Suprapubic skin (tissue), 4 donors: ENCODE measurements around the gene OR1E2. TPM values are rescaled to one million over a fixed set of nuclear protein-coding genes. Genes with fewer than 3 reads are reported as not detected.
"Not testable (repeated sequence)": the region's sequence is repeated elsewhere in the genome, so short reads cannot be mapped to it uniquely, and the experiment has no call there.

Experiments used
- DNase-seq, 2 donors: peaks; one replicate each; pipeline ENCODE4 v3.0.0-alpha.2; 2019; ENCODE audit warnings: low spot score in 2 of 2
- H3K27ac ChIP-seq: fragments of 200-600 bp; sonication (generic); one replicate; pipeline ENCODE4 v1.5.1; 2019
- H3K27me3 ChIP-seq: fragments of 200-600 bp; sonication (generic); one replicate; pipeline ENCODE4 v1.5.1; 2019
- H3K36me3 ChIP-seq: fragments of 200-600 bp; sonication (generic); one replicate; pipeline ENCODE4 v1.5.1; 2019
- H3K4me1 ChIP-seq: fragments of 200-600 bp; sonication (generic); one replicate; pipeline ENCODE4 v1.5.1; 2019
- H3K4me3 ChIP-seq: fragments of 200-600 bp; sonication (generic); one replicate; pipeline ENCODE4 v1.5.1; 2019; ENCODE audit warnings: mild to moderate bottlenecking
- H3K9me3 ChIP-seq: fragments of 200-600 bp; sonication (generic); one replicate; pipeline ENCODE4 v1.5.1; 2019
- EP300 ChIP-seq: sonication (generic); formaldehyde crosslinking; IDR thresholded peaks from one replicate; pipeline ENCODE4 v1.6.1; 2017; ENCODE audit warnings: antibody characterized with exemption
- POLR2A ChIP-seq, 2 donors: fragments of 450-650 bp; IDR thresholded peaks; one replicate each; pipeline ENCODE4 v1.6.1; 2017; ENCODE audit warnings: antibody characterized with exemption in 2 of 2, mild to moderate bottlenecking in 2 of 2, moderate library complexity in 2 of 2
- POLR2AphosphoS5 ChIP-seq, 3 donors: sonication (generic); formaldehyde crosslinking; IDR thresholded peaks; one replicate each; pipeline ENCODE4 v1.6.1; 2017; ENCODE audit warnings: antibody characterized with exemption in 3 of 3
- WGBS: methylation state at CpG from one replicate; pipeline ENCODE4 v1.1.5; 2018; 5-methylcytosine and 5-hydroxymethylcytosine counted together
- total RNA-seq, 4 donors: library from RNA; depleted of rRNA; stranded (reverse); fragments of >200 nt; gene quantifications; one replicate each; pipeline ENCODE4 v1.1.0, GENCODE V29; 2016
- TF ChIP-seq, protein P1 (sequence below), 2 donors: fragments of 200-600 bp in 1 of 2; fragments of 450-650 bp in 1 of 2; sonication (generic) in 1 of 2; IDR thresholded peaks; one replicate each; pipeline ENCODE4 v1.5.1; 2016 to 2019; ENCODE audit warnings: antibody characterized with exemption in 2 of 2, mild to moderate bottlenecking in 1 of 2, moderate library complexity in 1 of 2

The OR1E2 gene
- total RNA-seq, 4 donors from 2014 or later = 2.1 TPM; not detected in 3

GRCh38 chr17:3411070-3411469 lies 22.6 kb downstream of the OR1E2 start, which contains the start of gene OR3A3:
Gene OR3A3, plus strand, starts transcription at chr17:3411370.
- H3K9me3 ChIP-seq = peaks cover 5% of the 10 kb centered on the region
- no peaks in the 10 kb centered on the region for H3K36me3 ChIP-seq
- no peak for TF ChIP-seq EP300
- TF ChIP-seq POLR2A (IDR thresholded peaks at IDR 0.05) = no peak
- no peak for TF ChIP-seq POLR2AphosphoS5 (IDR thresholded peaks at IDR 0.05)
- TF ChIP-seq, protein P1, sequence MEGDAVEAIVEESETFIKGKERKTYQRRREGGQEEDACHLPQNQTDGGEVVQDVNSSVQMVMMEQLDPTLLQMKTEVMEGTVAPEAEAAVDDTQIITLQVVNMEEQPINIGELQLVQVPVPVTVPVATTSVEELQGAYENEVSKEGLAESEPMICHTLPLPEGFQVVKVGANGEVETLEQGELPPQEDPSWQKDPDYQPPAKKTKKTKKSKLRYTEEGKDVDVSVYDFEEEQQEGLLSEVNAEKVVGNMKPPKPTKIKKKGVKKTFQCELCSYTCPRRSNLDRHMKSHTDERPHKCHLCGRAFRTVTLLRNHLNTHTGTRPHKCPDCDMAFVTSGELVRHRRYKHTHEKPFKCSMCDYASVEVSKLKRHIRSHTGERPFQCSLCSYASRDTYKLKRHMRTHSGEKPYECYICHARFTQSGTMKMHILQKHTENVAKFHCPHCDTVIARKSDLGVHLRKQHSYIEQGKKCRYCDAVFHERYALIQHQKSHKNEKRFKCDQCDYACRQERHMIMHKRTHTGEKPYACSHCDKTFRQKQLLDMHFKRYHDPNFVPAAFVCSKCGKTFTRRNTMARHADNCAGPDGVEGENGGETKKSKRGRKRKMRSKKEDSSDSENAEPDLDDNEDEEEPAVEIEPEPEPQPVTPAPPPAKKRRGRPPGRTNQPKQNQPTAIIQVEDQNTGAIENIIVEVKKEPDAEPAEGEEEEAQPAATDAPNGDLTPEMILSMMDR (IDR thresholded peaks at IDR 0.05) = no peak
- no peak for DNase-seq
- no peak within 1 kb of the TSS for H3K27ac ChIP-seq
- peaks cover 3% of the 10 kb centered on the region for H3K27me3 ChIP-seq
- WGBS = 78% methylated on average over 3 of the region's 3 CpGs
- H3K4me3 ChIP-seq = no peak within 1 kb of the TSS
- no peaks in the 10 kb centered on the region for H3K4me1 ChIP-seq

DNA sequence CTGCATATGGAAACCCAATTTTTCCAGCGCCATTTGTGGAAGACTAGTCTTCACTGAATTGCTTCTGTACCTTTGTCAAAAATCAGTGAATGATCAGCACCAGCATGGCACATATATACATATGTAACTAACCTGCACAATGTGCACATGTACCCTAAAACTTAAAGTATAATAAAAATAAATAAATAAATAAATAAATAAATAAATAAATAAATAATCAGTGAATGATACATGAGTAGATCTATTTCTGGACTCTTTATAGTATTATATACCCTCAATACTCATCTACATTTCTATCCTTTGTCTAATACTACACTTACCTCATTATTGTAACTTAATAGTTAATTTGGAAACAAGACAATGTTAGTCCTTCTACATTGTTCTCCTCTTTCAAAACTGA lies 29.8 kb downstream of the OR1E2 start:
- not testable (repeated sequence) for H3K36me3 ChIP-seq, DNase-seq, H3K4me1 ChIP-seq, H3K27ac ChIP-seq, H3K27me3 ChIP-seq, H3K9me3 ChIP-seq, H3K4me3 ChIP-seq
- 50% methylated on average over 1 of the region's 1 CpG for WGBS

GRCh38 chr17:3401786-3402185 lies 31.9 kb downstream of the OR1E2 start:
- H3K4me3 ChIP-seq = no peak overlapping the region
- 55% methylated on average over 2 of the region's 2 CpGs for WGBS
- no peak for TF ChIP-seq POLR2A (IDR thresholded peaks at IDR 0.05)
- TF ChIP-seq, protein P1 (IDR thresholded peaks at IDR 0.05) = no peak
- no peak for TF ChIP-seq POLR2AphosphoS5 (IDR thresholded peaks at IDR 0.05)
- no peak for TF ChIP-seq EP300

DNA sequence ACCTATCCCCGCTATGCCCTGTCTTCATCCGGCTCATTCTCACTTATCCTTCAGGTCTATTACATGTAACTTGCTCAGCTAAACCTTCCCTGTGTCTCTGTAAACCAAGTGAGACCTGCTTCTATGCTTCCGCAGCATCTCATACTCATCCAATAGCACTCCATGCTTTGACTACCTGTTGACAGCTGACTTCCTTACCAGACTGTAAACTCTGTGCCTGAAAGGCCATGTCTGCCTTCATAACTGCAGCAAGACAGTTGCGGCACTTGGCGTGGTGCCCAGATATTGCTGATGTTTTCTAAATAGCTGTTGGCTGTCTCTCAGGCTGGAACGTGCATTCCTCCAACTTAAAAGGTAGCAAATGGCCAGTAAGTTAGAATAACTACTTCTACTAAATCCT lies 33.6 kb downstream of the OR1E2 start:
- Histone ChIP-seq H3K27ac (no peak overlapping the region), H3K36me3 (no peaks in the 10 kb centered on the region), H3K4me3 (no peak overlapping the region), H3K9me3 (no peaks in the 10 kb centered on the region), H3K27me3 (peaks cover 8% of the 10 kb centered on the region), H3K4me1 (no peaks in the 10 kb centered on the region)
- no peak for TF ChIP-seq EP300
- TF ChIP-seq, protein P1 (IDR thresholded peaks at IDR 0.05) = no peak
- no peak for TF ChIP-seq POLR2AphosphoS5 (IDR thresholded peaks at IDR 0.05)
- TF ChIP-seq POLR2A (IDR thresholded peaks at IDR 0.05) = no peak
- DNase-seq = no peak
- WGBS = 52% methylated on average over 6 of the region's 6 CpGs

More at GRCh38 chr17:3401786-3402185, 31.9 kb downstream of the OR1E2 start:
- Histone ChIP-seq H3K4me1 (no peaks in the 10 kb centered on the region), H3K36me3 (no peaks in the 10 kb centered on the region), H3K9me3 (peaks cover 5% of the 10 kb centered on the region), H3K27me3 (peaks cover under 1% of the 10 kb centered on the region), H3K27ac (no peak overlapping the region)
- no peak for DNase-seq

DNA sequence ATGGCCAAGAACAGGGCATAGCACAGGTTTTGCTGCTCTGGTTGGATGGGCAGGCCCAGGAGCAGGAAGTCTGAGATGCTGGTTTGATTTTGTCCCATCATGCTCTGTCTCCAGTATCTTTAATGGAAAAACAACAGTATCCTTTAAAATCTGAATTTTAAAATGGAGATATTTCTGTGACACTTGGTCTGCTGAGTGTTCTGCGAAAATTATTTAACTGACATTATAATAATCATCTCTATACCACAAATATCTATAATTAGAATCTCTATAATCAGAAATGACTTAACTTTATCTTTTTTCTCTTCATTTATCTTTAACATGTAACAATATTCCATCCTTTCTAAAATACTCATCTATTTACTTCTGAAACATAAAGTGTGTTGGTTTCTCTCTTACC lies 35.3 kb downstream of the OR1E2 start, which contains the start of gene OR1E1:
OR1E1 (minus strand) TSS at position 101 of the 400 bp plus-strand sequence; CDS start at position 101, 0 bp downstream.
- H3K27me3 ChIP-seq = peaks cover 8% of the 10 kb centered on the region
- DNase-seq = no peak
- H3K36me3 ChIP-seq = no peaks in the 10 kb centered on the region
- H3K27ac ChIP-seq = no peak within 1 kb of the TSS
- TF ChIP-seq EP300 = no peak
- no peak for TF ChIP-seq POLR2A (IDR thresholded peaks at IDR 0.05)
- no peak for TF ChIP-seq POLR2AphosphoS5 (IDR thresholded peaks at IDR 0.05)
- TF ChIP-seq, protein P1 (IDR thresholded peaks at IDR 0.05) = no peak
- 86% methylated on average over 1 of the region's 1 CpG for WGBS
- H3K9me3 ChIP-seq = no peaks in the 10 kb centered on the region
- no peaks in the 10 kb centered on the region for H3K4me1 ChIP-seq
- H3K4me3 ChIP-seq = no peak within 1 kb of the TSS

- H3K27me3 ChIP-seq, H3K27ac ChIP-seq, DNase-seq, H3K36me3 ChIP-seq, H3K4me1 ChIP-seq, H3K9me3 ChIP-seq, H3K4me3 ChIP-seq: not testable (repeated sequence)
- whole genome bisulfite sequencing = 45% methylated on average over 7 of the region's 7 CpGs
Measured at GRCh38 chr17:3397801-3398200, 35.8 kb downstream of the OR1E2 start.
